NCI-H446 (cell line): Measurements from ENCODE around the gene DNAAF8.
"Not testable (repeated sequence)": the region's sequence is repeated elsewhere in the genome, so short reads cannot be mapped to it uniquely, and the experiment has no call there.

Source experiments
- DNase-seq, 2 experiments: peaks; one replicate each; lab custom pipeline; 2025; lab: John Stamatoyannopoulos, UW

DNAAF8 gene

DNA sequence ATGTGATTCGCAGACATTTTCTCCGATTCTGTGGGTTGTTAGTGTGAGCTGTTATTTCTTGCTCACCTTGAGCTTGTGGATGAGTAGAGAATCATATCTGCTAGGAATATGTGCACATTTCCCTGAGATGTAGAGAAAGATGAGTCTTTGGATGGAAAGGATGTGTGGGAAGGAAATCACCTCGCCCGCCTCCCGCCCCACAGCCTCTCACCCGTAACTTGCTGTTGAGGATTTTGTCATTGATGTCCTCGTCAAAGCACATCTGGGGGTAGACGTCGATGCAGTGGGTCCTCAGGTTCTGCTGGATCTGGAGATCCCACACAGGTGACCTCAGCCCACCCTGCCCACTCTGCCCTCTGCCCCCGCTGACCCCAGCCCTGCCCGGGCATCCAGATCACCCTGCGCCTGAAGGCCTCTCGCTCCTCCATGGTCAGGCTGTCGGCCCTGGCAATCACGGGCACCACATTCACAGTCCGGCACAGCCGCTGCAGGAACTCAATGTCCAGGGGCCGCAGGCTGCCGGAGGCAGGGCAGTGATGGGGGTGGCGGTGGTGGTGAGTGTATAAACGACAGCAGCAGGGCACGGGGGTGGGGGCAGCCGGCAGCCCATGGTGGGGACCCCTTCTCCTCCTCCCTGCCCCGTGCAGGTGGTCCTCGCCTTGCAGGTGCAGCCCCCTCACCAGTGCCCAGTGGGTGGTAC is 49.1 kb downstream of the DNAAF8 start:
- no peak for DNase-seq

DNA sequence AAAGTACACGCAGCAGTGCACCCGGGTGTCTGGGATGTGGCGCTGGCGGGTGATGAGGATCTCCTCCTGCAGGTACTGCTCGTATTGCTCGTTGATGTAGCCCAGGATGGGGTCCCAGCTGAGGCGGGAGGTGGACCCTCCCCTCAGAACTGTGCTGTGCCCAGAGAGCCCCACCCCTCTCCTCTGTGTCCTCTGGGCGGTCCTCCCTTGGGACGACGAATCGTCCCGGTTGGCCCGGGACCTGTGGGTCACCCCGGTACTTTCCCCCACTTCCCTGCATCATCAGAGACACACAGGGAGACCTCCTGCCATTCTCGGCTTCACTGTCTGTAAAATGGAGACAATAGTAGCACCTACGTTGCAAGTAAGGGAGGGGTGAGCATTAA is 49.6 kb downstream of the DNAAF8 start:
- no peak for DNase-seq

DNA sequence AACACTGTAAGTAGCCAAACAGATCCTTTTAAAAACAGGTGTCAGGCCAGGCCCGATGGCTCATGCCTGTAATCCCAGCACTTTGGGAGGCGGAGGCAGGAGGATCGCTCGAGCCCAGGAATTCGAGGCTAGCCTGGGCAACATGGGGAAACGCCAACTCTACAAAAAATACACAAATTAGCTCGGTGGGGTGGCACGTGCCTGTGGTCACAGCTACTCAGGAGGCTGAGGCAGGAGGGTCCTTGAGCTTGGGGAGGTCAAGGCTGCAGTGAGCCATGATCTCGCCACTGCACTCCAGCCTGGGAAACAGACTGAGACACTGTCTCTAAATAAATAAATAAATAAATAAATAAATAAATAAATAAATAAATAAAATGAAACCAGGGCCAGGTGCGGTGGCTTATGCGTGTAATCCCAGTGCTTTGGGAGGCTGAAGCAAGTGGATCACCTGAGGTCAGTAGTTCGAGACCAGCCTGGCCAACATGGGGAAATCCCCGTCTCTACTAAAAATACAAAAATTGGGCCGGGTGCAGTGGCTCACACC is 50.2 kb downstream of the DNAAF8 start:
- not testable (repeated sequence) for DNase-seq

DNA sequence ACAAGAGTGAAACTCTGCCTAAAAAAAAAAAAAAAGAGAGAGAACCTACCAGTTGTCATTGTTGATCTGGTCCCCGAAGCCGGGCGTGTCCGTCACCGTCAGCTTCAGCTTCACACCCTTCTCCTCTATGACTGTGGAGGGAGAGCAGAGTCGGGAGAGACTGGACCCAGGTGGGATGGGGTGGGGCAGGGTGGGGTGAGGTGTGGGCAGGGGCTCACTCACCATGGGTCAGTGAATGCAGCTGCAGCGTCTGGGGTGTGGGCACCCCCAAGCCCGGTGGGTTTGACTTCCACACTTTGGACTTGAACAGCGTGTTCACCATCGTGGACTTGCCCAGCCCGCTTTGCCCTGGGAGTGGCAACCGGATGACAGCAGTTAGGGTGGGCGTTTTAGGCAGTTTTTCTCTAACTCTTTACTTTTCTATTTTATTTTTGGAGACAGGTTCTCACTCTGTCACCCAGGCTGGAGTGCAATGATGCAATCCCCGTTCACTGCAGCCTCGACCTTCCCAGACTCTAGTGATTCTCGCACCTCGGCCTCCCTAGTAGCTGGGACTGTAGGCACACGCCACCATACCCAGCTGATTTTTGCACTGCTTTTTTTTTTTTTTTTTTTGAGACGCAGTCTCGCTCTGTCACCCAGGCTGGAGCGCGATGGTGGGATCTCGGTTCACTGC is 51.6 kb downstream of the DNAAF8 start:
- no peak for DNase-seq

DNA sequence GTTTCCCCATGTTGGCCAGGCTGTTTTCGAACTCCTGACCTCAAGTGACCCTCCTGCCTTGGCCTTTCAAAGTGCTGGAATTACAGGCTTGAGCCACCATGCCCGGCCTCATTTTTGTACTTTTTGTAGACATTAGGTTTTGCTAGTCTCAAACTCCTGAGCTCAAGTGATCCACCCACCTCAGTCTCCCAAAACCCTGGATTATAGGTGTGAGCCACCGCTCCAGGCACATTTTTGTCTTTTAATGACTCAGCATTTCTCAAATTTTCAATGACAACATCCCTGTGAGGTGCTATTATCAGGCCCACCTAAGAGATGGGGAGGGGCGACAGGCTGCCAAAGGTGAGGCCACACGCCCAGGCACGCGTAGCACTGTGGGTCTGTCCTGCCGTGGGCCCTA is 52.7 kb downstream of the DNAAF8 start:
- no peak for DNase-seq

DNA sequence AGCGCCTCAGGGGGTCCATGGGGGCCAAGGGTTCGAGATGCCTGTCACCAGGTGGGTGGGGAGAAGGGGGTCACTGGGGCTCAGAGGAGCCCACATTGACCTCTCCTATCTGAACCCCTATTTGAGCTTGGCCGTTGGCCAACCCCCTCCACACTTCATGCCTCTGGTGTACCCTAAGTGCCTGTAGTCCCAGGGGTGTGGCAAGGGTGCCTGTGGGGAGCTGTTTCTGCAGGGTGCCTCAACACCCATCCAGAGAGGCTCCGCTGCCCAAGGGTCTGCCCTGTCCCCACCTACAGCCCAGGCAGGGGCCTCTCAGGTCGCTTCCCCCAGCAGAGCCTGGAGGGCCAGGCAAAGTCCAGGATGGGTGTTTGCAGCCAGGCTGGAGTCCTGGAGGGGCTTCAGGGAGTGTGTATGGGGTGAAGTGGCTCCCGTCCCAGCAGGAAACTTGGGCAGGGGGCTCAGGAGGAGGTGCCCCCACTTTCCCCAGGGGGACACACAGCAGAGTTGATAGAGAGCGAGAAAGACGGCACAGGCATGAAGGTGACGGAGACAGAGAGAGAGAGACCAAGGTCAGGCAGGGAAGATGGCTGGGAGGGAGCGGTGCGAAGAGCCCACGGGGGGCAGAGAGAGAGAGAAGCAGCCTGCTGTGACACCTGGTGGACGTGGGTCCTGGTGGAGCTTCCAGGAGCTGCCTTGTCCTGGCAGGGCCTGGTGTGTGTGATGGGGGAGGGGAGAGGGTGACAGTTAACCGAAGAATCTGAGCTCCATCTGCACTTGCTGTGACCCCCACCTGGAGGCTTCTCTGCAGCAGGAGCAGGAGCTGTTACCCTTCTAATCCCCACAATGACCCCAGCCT is 53.5 kb downstream of the DNAAF8 start, which contains the start of gene SEPTIN12:
SEPTIN12 (minus strand) TSS at position 719 of the 856 bp plus-strand sequence; CDS start at position 19, 700 bp downstream.
- no peak for DNase-seq

DNA sequence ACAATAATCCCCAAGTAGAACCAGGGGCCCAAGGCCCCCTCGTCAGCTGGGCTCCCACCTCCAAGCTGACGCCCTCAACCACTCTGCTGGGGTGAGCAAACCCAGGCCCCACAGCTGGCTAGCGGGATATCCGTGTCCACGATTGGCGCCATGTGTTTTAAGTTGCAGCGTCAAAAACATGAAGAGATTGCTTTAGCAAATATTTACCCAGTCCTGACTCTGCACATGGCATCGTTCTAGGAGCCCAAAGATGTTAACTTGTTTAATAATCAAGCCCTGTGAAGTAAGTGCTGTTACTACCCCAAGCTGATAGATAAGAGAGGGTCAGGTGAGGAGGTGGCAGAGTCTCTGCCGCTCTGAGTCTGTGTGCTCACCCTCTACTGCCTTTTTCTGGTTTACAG is 54.2 kb downstream of the DNAAF8 start:
- DNase-seq, result no peak

DNA sequence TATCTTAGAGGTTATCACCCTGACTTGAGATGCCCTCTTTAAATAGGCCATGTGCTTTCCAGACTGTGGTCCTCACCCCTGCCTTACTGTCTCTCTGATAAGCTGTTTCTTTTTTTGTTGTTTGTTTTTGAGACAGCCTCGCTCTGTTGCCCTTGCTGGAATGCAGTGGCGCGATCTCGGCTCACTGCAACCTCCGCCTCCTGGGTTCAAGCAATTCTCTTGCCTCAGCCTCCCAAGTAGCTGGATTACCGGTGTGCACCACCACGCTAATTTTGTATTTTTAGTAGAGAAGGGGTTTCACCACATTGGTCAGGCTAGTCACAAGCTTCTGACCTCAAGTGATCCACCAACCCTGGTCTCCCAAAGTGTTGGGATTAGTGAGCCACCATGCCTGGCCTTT is 54.6 kb downstream of the DNAAF8 start:
- DNase-seq, result no peak

DNA sequence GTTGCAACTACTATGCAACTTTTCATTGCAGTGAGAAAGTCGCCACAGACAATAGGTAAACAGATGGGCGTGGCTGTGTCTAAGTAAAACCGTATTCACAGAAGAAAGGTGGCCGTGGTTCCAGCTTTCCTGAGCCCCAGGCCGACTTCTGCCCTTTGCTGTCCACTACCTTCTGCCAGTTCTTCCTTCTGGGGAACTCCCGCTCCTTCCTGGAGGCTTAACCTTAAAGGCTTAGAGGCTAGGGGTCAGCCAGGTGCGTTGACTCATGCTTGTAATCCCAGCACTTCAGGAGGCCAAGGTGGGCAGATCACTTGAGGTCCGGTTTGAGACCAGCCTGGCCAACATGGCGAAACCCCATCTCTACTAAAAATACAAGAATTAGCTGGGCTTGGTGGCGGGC is 55.9 kb downstream of the DNAAF8 start:
- no peak for DNase-seq

DNA sequence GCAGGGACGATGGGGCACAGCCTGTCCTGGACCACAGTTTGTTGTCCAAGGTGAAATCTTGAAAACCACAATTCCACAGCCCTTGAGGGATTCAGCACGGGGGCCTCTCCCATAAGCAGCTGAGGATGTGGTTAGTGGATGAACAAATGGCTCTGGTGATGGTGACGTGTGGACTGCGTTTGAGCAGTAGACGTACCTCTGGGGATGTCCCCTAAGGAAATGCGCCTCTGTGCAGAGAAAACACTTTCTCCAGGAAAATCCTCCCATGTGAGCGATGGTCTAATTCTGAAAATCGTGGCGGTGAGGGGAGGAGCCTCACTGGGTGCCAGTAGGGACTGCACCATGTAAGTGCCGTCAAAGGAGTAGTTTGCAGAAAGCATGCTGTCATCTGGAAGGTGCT is 56.5 kb downstream of the DNAAF8 start:
- DNase-seq, result no peak

DNA sequence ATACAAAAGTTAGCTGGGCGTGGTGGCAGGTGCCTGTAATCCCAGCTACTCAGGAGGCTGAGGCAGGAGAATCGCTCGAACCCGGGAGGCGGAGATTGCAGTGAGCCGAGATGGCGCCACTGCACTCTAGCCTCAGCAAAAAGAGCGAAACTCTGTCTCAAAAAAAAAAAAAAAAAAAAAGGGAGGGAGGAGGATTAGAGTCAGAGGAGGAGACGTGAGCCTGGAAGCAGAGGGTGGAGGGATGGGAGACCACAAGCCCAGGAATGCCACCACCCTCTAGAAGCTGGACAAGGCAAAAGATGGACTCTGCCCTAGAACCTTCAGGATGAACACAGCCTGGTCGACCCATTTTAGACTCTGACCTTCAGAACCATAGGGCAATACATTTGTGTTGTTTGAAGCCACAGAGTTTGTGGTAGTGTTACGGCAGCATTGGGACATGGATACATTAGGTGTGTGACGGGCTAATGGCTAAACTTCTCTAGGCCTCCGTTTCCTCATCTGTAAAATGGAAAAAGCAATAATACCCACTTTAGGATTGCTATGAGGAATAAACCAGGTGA is 58.7 kb downstream of the DNAAF8 start:
- no peak for DNase-seq

DNA sequence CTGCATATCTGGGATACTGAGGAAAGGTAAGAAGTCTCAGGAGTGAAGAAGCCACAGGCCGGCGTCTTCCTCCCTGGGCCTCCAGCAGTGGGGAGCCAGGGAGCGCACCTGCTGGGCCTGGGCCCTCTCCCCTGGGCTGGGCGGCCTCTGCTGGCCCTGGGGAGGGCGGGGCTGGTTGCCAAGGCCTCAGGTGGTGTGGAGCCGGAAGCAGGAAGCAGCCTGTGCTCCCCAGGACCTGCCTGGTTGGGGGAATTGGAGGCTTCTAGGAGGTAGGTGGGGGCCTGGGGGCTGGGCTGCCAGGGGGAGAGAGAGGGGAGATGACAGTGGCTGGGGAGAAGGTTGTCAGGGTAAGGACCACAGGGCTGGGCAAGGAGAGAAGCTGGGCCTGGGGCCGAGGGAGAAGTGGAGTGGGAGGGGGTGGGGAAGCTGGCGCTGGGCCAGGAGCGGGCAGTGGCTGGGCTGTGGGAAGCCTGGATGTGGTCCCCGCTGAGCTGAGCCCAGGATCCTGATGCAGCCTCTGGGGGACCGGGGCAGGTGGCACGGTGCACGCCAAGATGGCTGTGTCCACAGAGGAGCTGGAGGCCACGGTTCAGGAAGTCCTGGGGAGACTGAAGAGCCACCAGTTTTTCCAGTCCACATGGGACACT is 61.0 kb downstream of the DNAAF8 start, which contains the start of gene SMIM22:
SMIM22 (plus strand) TSS at position 189 of the 647 bp plus-strand sequence; CDS start at position 555, 366 bp downstream.
- no peak for DNase-seq

DNA sequence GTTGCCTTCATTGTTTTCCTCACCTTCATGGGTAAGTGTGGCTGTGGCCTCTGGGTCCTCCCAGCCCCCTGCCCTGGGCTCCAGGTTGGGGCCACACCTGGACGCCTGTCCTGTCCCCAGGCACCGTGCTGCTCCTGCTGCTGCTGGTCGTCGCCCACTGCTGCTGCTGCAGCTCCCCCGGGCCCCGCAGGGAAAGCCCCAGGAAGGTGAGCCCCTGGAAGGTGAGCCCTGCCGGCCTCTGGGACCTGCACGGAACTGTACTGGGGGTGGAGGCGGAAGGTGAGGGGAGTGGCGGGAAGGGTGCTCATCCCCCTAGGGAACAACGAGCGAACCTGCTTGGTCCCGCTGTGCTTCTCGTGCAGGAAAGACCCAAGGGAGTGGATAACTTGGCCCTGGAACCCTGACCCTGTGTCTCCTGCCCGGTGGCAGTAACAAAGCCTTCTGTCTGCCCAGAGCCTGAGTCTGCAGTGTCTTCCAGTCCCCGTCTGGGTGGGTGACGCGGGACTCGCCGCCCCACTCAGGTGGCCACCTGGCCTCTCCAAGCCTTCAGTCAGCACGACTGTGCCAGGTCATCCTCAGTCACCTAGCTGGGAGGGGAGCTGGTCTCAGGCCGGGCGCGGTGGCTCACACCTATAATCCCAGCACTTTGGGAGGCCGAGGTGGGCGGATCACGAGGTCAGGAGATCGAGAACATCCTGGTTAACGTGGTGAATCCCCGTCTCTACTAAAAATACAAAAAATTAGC is 61.7 kb downstream of the DNAAF8 start:
- DNase-seq, result no peak

DNA sequence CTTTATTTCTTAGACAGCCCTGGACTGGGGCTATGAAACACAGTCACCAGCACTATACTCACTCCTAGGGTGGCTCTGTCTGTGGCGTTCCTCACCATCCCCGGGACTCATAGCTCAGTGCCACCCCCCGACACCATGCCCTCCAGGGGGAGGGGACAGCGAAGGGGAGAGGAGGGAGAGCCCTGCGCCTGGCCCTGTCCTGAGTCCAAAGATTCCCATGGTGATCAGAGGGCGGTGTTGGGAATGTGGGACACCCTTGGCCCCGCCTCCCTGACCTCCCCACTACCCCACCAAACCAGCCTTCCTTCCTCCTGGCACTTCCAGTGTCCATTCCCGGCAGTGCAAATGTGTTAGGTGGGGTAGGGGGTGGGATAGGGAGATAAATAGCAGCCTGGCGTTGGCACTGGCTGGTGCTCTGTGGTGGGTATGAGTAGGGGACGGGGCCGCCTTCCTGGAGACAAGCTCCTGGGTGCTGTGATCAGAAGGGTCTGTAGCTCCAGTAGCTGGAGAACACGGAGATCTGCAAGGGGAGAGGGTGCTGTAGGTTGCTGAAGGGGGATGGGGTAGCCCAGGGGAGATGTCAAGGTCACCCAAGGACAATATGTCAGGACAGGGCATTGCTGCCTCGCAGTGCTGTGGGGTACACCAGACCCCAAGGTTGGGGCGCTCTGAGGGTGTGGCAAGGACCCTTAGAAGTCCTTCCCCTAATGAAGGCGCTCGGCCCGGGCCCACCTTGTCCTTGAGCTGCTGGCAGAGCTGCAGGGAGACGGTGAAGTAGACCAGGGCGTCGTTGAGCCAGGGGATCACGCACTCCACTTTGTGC is 62.9 kb downstream of the DNAAF8 start:
- no peak for DNase-seq

DNA sequence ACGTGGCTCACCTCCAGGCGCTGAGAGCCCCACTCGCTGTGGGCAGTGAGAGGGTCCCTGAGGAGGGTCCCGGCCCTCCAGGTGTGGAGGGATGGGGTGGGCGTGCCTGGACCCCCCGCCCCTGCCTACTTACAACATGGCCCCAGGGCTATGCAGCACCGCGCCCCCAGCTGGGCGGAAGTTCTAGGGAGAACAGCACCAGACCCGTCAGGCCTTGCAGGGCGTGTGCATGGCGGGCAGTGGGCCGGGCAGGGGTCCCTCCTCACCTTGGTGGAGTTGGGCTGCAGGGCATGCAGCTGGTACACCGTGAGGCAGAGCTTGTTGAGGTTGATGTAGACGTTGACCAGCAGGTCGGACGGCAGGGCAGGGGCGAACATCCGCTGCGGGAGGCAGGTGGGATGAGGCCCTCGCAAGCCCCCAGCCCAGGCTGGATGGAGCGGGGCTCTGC is 63.5 kb downstream of the DNAAF8 start:
- no peak for DNase-seq

DNA sequence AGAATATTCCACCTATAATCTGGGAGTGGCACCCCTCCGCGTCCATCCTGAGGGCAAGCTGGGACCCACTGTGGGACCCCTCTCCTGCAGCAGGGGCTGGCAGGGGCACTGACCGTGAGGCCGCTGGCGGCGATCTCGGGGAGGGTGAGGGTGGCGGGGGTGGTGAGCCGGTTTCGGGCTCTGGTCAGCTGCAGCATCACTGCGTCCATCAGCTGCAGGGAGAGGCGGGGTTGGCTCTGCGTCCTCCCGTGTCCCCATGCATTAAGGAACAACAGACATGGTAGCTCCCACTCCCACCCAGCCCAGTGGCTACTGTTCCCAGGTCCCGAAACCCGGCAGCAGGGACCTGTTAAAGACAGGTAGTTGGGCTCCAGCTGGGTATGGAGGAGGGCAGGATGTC is 64.1 kb downstream of the DNAAF8 start:
- no peak for DNase-seq
